ENCODE measurements around the gene CD44.

DNA sequence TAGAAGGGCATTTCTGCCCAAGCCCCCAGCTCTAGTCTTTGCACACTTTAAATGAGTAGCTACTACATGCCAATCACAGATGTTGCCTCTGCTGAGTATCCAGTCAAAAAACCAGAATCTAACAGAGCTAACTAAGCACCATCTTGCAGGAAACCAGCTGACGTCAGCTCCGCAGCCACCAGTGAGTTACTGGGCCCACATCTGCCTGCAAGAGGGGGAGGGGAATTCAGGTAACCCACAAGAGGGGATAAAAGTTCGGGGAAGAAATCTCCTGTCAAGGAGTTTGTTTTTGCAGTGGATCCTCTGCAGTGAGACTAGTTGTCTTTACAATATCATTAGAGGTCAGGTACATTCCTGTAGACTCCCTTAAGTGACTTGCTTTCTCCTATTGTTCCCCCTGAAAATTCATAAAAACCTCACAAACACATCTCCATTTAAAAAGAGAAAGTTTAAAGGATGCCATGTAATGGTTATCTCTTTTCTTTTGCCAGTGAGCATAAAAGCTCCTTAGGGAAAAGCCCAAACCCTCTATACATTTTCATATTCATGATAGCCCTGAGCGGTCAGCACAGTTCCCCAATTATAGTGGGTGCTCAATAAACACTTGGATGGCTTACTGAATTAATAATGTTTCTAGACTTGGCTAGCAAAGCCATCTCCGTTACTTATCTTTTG, 9.3 kb downstream of the CD44 start:
- TF ChIP-seq, protein P1, sequence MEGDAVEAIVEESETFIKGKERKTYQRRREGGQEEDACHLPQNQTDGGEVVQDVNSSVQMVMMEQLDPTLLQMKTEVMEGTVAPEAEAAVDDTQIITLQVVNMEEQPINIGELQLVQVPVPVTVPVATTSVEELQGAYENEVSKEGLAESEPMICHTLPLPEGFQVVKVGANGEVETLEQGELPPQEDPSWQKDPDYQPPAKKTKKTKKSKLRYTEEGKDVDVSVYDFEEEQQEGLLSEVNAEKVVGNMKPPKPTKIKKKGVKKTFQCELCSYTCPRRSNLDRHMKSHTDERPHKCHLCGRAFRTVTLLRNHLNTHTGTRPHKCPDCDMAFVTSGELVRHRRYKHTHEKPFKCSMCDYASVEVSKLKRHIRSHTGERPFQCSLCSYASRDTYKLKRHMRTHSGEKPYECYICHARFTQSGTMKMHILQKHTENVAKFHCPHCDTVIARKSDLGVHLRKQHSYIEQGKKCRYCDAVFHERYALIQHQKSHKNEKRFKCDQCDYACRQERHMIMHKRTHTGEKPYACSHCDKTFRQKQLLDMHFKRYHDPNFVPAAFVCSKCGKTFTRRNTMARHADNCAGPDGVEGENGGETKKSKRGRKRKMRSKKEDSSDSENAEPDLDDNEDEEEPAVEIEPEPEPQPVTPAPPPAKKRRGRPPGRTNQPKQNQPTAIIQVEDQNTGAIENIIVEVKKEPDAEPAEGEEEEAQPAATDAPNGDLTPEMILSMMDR (IDR thresholded peaks at IDR 0.05) = no peak
- TF ChIP-seq EP300 (IDR thresholded peaks at IDR 0.05) (no peak), POLR2A (IDR thresholded peaks at IDR 0.05) (no peak)
